ENCODE measurements around the gene KIAA1958. TPM values are rescaled to one million over a fixed set of nuclear protein-coding genes. Genes with fewer than 3 reads are reported as not detected.

KIAA1958 gene
- total and polyA plus RNA-seq, 2 of the 8 experiments (the other 6 are each of a cell fraction or from before 2014, with no cell fraction given): 11.4 to 43.8 TPM

GRCh38 chr9:112601636-112602035 lies 115.0 kb downstream of the KIAA1958 start:
- no peak overlapping the region for H3K18ac ChIP-seq (ENCODE audit: extremely low read depth, low read length)
- no peak overlapping the region for H3K4me2 ChIP-seq (ENCODE audit: insufficient read depth in 1 of 2, low read depth in 2 of 2, low read length in 2 of 2)
- H3K23me2 ChIP-seq (ENCODE audit: low read depth, low read length): no peaks in the 10 kb centered on the region
- peaks cover 4 to 6% of the 10 kb centered on the region in 2 experiments for H4K20me1 ChIP-seq (replicated peaks in 1 of 2; ENCODE audit: control insufficient read depth in 1 of 2, insufficient read depth in 2 of 2, low read length in 2 of 2)
- H3K4ac ChIP-seq (replicated peaks; ENCODE audit: insufficient read length, low read depth, low read length): no peak overlapping the region
- no peak overlapping the region for H2BK15ac ChIP-seq (ENCODE audit: low read length)
- H2AFZ ChIP-seq (ENCODE audit: low read length): no peak overlapping the region
- ChIA-PET CTCF (ENCODE audit: partially characterized antibody) (interaction anchor here (2.7 kb wide), 1 partner anchor 22 kb away, joined by 14 read pairs; no protein-coding TSS in a partner anchor), POLR2A (ENCODE audit: partially characterized antibody) (interaction anchor here (1.1 kb wide), 1 partner anchor 20 kb away, joined by 3 read pairs; no protein-coding TSS in a partner anchor)
- FAIRE-seq (no peak), DNase-seq (ENCODE audit: low read depth in 1 of 2, low spot score in 2 of 2) (no peak)
- no peak overlapping the region for H3K4me3 ChIP-seq (ENCODE audit: extremely low read depth in 1 of 4, insufficient read depth in 2 of 4, low read depth in 3 of 4, low read length in 4 of 4)
- H3K27ac ChIP-seq (ENCODE audit: low read depth, low read length): no peak overlapping the region
- H3K4me1 ChIP-seq (replicated peaks in 1 of 4; ENCODE audit: control insufficient read depth in 3 of 4, insufficient read depth in 4 of 4, low read length in 3 of 4): no peaks in the 10 kb centered on the region
- no peaks in the 10 kb centered on the region for H3K27me3 ChIP-seq (replicated peaks in 1 of 4; ENCODE audit: control insufficient read depth in 3 of 4, extremely low read depth in 1 of 4, insufficient read depth in 3 of 4, low read length in 3 of 4)
- 91% methylated on average over 2 of the region's 2 CpGs; no CpG with 5 or more reads in 1 of the 2 experiments for WGBS, 2 experiments (ENCODE audit: extremely low coverage in 1 of 2, insufficient coverage in 1 of 2, insufficient read length in 1 of 2, insufficient replicate concordance in 2 of 2, low coverage in 1 of 2, low lambda C conversion rate in 2 of 2, missing lambda C conversion rate in 1 of 2)
- no peak overlapping the region for H4K91ac ChIP-seq (replicated peaks; ENCODE audit: insufficient read length, low read length)
- H2BK20ac ChIP-seq (ENCODE audit: low read length): no peak overlapping the region
- H3K9me3 ChIP-seq (ENCODE audit: insufficient read depth in 2 of 2, low read depth in 1 of 2, low read length in 1 of 2): no peaks in the 10 kb centered on the region
- H4K5ac ChIP-seq (ENCODE audit: insufficient read length, low read depth, low read length): no peak overlapping the region
- no peak overlapping the region for H3K23ac ChIP-seq (ENCODE audit: insufficient read length)
- TF ChIP-seq CTBP2 (IDR thresholded peaks at IDR 0.05; ENCODE audit: borderline replicate concordance, insufficient read depth, insufficient read length, low read length): no peak
- no peak for TF ChIP-seq CHD1 (IDR thresholded peaks at IDR 0.05; ENCODE audit: low read depth, low read length)
- TF ChIP-seq RXRA (IDR thresholded peaks at IDR 0.05; ENCODE audit: insufficient read depth, low read depth, low read length): no peak
- no peak for TF ChIP-seq POLR2A (IDR thresholded peaks at IDR 0.05; ENCODE audit: control extremely low read depth in 1 of 2, low read depth in 2 of 2, low read length in 2 of 2)
- no peak for TF ChIP-seq SP1 (IDR thresholded peaks at IDR 0.05; ENCODE audit: low read depth, low read length)
- TF ChIP-seq RNF2 (IDR thresholded peaks at IDR 0.05; ENCODE audit: borderline replicate concordance, low read depth, low read length, missing control alignments, poor library complexity, severe bottlenecking): no peak
- TF ChIP-seq MAFK (IDR thresholded peaks at IDR 0.05; ENCODE audit: low read depth, low read length): no peak
- no peak overlapping the region for H3K56ac ChIP-seq (replicated peaks; ENCODE audit: insufficient read length, low read depth, low read length)
- no peak overlapping the region for H2BK120ac ChIP-seq (replicated peaks; ENCODE audit: low read depth, low read length)
- H3K36me3 ChIP-seq (ENCODE audit: control insufficient read depth in 2 of 4, insufficient read depth in 4 of 4, low read length in 3 of 4): no peaks in the 10 kb centered on the region
- H2BK12ac ChIP-seq (ENCODE audit: low read depth, low read length): no peak overlapping the region
- H2AK5ac ChIP-seq (ENCODE audit: low read depth, low read length): no peak overlapping the region
- no peak overlapping the region for H2BK5ac ChIP-seq (ENCODE audit: low read depth, low read length)
- H3K9ac ChIP-seq (replicated peaks in 1 of 4; ENCODE audit: extremely low read depth in 1 of 4, low read depth in 3 of 4, low read length in 3 of 4): no peak overlapping the region
- no peak overlapping the region for H4K8ac ChIP-seq (ENCODE audit: extremely low read depth, insufficient read depth, low read length)
- no peak overlapping the region for H3K14ac ChIP-seq (ENCODE audit: insufficient read length)
- H3K79me1 ChIP-seq (ENCODE audit: low read depth, low read length): peaks cover 4% of the 10 kb centered on the region; the same call in 1 of the 2 replicates
- peaks cover 0 to 52% of the 10 kb centered on the region in 2 experiments; a peak in 2 of 4 replicates for H3K79me2 ChIP-seq (ENCODE audit: control insufficient read depth in 1 of 2, insufficient read depth in 2 of 2, low read length in 2 of 2)

Measured in H1 (cell line).